ENCODE results near the gene KLK8. TPM values are rescaled to one million over a fixed set of nuclear protein-coding genes. Genes with fewer than 3 reads are reported as not detected.

KLK8 gene
- not detected in 2 replicates for total RNA-seq

DNA sequence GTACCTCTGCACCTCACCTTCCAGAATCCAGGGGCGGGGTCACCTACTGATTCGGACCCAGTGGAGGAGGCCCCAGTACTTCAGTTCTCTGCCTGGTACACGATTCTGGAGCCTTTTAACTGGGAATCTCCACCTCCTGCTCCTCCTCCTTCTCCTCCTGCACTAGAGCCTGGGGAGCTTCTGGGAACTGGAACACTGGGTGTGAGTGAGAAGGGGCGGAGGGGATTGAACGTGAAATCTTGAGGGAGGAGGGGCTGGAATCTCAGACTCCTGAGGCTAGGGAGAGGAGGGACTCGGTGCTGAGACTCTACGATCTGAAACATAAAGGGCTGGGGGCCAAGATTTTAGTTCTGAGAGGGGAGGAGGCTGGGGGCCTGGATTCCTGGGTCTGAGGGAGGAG lies at the start of gene KLK8:
KLK8 (minus strand) TSS at position 90 of the 400 bp plus-strand sequence. CDS start 437 bp downstream, outside the sequence.
- no peak for DNase-seq (ENCODE audit: low read depth in 2 of 2)

GRCh38 chr19:51047031-51047335 lies 45.6 kb upstream of the KLK8 start:
- no peak for DNase-seq (ENCODE audit: low read depth in 2 of 2)

DNA sequence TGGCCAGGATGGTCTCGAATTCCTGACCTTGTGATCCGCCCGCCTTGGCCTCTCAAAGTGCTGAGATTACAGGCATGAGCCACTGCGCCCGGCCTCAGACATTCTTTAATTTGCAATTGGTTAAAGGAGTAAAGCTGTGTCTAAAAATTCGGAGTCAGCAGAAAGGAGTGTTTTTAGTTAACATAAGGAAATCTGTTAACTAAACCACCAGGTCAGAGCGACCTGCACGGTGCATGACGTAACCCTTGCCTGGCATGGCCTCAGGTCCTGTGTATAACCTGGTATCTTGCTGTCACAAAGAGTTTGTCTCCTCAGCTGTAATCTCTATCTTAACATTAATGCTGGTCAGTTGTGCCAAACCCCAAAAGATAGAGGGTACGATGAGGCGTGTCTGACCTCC lies 42.9 kb upstream of the KLK8 start:
- DNase-seq (ENCODE audit: low read depth in 2 of 2): no peak

- no peak for DNase-seq (ENCODE audit: low read depth in 2 of 2)
Measured at GRCh38 chr19:51043497-51043896, 42.1 kb upstream of the KLK8 start.

DNA sequence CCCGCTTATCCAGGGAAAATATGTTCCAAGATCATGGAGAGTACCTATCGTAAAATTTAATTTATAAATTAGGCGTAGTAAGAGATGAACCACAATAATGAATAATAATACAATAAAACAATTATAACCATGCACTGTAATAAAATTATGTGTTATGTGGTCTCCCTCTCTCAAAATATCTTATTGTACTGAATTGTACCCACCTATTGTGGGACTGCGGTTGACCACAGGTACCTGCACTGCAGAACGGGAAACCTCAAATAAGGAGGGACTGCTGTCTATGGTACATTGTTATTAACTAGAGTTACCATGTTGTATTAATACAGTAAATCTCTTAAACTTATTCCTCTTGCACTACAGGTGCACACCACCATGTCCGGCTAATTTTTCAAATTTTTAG lies 38.7 kb upstream of the KLK8 start:
- no peak for DNase-seq (ENCODE audit: low read depth in 2 of 2)

DNA sequence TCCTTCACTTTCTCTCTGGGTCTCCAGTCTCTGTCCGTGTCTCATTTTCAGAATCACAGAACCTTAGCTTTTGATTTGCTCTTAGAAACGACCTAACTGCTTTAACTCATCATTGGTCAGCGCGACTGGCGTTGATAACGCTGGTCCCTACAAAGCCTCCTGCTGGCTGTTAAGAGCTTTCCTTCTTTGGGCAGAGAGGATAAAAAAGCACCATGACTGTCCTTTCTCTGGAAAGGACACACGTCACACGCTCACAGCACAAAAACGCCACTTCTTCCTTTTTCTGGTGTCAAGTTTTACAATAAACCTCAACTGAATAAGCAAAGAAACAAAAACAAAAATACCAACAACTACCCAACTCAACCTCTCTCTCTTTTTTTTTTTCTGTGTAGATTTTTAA lies 35.1 kb upstream of the KLK8 start:
- no peak for DNase-seq (ENCODE audit: low read depth in 2 of 2)

GRCh38 chr19:51034704-51035103 lies 33.3 kb upstream of the KLK8 start, which contains the start of gene KLK12:
TSS of gene KLK12 (minus strand) at chr19:51035002. CDS start at chr19:51034621, 381 bp downstream.
- DNase-seq (ENCODE audit: low read depth in 2 of 2): no peak

GRCh38 chr19:51031880-51032225 lies 30.4 kb upstream of the KLK8 start:
- no peak for DNase-seq (ENCODE audit: low read depth in 2 of 2)

- no peak for DNase-seq (ENCODE audit: low read depth in 2 of 2)
Measured at GRCh38 chr19:51031220-51031879, 29.9 kb upstream of the KLK8 start.

- no peak for DNase-seq (ENCODE audit: low read depth in 2 of 2)
Measured at GRCh38 chr19:51030631-51031030, 29.2 kb upstream of the KLK8 start.

- no peak for DNase-seq (ENCODE audit: low read depth in 2 of 2)
Measured at GRCh38 chr19:51029718-51030117, 28.3 kb upstream of the KLK8 start.

DNA sequence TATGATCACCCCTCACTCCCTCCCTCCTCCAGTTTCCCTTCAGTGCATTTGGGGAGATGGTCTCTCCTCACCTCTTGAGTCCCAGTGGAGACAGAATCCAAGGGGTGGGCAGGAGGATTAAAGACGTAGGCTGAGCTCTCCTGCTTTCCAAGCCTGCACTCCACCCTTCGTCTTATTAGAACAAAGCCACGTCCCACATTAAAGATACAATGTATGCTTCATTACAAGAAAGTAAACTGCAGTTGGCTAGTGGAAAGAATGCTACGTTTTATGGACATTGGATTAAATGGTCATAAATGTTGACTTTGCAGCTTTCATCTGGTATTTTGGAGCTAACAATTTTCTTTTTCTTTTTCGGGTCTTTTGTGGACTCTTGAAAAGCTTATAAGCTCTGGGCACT lies 26.5 kb upstream of the KLK8 start:
- no peak for DNase-seq (ENCODE audit: low read depth in 2 of 2)

DNA sequence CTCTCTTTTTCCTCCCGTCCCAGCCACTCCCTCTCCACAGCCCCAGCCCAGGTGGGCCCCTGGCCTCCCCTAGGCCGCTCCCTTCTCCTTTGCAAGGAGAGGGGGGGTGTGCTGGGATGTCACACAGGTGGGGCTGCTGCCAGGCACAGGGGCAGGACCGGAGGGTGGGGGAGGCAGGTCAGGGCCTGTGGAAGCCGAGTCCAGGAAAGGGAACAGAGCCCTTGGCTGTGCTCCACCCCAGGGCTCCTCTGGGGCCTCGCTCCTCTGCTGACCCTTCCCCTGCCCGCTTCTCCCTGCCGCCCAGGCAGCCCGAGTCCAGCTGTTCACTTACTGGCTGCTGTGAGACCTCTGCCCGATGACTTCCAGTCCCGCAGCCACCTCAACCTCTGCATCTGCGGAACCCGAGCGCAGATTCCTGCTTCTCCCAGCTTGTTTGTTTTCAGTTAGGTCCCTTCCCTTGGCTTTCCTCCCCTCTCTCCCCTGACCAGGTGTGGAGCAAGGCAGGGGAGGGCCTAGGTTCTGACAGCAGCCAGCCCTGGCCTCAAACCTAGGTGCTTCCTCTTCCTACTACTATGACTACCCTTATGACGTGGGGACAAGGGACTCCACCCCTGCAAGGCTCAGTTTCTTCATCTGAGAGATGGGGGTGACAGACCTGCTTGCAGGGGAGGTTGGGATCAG lies 25.9 kb upstream of the KLK8 start:
- no peak for DNase-seq (ENCODE audit: low read depth in 2 of 2)

- no peak for DNase-seq (ENCODE audit: low read depth in 2 of 2)
Measured at GRCh38 chr19:51026554-51026831, 25.1 kb upstream of the KLK8 start, which contains the start of gene KLK11. TSS of gene KLK11 (minus strand) at chr19:51026616. CDS start at chr19:51025631, 985 bp downstream.

DNA sequence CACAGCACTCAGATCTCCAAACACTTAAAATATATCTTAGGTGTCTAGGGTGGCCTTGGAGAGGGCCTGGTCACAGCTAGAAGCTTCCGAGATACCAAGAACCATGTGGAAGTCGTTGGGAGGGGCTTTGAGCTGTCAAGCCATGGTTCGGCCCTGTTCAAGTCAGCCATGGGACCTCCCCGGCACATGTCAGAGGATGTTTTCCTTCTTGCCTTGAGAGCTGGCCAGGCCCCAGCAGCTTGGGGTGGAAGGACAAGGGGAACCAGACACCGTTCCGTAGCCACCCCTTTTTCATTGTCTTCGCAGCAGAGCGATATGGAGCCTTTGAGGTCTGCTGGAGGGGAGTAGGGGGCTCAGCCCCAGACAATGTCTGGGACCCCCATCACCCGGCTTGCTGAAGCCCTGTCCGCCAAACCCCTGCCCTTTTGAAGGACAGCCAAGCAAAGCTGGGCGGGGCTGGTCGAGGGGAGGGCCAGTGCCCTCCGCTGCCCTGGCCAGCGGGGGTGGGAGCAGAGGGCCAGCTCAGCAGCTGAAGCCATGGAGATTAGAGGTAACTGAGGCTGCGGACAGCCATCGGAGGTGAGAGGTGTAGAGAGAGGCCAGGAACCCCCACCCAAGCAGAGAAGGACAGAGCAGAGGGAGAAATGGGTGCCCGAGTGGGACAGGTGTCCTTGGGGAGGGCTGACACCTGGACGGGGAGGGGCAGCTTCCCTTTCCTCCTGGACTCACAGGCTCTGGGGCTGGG lies 24.6 kb upstream of the KLK8 start:
- no peak for DNase-seq (ENCODE audit: low read depth in 2 of 2)

DNA sequence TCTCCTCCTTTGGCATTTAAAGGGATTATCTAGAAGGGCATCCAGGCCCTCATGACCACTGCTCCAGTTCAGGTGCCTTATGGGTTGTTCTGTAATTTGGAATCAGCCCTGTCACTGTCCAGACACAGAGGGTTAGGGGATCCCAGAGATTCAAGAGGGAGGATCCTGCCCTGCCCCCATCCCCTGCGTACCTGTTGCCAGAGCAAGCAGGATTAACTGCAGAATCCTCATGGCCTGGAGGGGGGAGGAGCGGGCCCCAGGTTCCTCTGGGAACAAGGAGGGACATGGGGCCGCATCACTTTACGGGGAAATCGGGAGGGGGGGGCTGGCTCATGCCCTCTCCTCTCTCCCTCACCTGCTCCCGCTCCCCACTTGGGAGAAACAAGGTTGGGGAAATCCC lies 24.0 kb upstream of the KLK8 start:
- DNase-seq (ENCODE audit: low read depth in 2 of 2): no peak

DNA sequence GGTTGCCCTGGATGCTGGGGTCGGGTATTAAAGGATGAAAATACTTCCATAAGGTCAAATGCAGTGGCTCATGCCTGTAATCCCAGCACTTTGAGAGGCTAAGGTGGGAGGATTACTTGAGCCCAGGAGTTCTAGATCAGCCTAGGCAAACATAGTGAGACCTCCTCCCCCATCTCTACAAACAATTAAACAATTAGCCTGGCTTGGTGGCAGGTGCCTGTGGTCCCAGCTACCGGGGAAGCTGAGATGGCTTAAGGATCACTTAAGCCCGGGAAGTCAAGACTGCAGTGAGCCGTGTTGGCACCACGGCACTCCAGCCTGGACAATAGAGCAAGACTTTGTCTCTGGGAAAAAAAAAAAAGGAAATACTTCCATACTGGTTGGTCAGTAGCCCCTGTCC lies 23.5 kb upstream of the KLK8 start:
- DNase-seq (ENCODE audit: low read depth in 2 of 2): no peak

DNA sequence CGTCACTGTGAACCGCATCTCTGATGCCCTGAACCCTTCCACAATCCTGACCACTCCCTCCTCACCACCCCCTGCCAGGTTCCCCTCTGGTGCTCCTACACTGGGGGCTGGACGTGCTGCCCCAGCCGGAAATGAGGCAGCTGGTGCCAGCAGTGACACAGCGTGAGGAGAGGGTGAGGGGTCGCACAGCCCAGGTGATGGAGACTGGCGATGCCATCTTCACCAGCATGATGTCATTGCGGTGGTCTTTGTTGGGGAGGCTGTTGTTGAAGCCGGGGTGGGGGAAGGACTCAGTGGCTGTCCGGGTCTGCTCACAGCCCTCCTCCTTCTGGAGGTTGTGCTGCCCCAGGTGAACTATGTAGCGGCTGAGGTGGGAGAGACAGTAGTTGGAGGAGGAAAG lies 22.5 kb upstream of the KLK8 start:
- no peak for DNase-seq (ENCODE audit: low read depth in 2 of 2)

DNA sequence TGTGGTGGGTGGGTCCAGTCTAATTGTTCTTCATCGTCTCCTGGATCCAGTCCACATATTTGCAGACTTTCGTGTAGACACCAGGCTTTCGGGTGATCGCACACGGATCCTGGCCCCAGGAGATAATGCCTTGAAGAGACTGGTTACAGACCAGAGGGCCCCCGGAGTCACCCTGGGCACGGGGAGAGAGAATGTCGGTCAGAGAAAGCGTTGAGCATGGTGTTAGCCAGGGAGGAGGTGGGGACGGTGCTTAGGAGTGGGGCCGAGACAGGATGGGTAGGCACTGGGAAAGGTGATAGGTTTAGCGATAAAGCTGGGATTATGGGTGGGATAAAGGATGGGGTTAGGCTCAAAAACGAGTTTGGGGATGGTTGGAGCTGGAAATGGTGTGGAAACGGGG lies 21.1 kb upstream of the KLK8 start:
- no peak for DNase-seq (ENCODE audit: low read depth in 2 of 2)

DNA sequence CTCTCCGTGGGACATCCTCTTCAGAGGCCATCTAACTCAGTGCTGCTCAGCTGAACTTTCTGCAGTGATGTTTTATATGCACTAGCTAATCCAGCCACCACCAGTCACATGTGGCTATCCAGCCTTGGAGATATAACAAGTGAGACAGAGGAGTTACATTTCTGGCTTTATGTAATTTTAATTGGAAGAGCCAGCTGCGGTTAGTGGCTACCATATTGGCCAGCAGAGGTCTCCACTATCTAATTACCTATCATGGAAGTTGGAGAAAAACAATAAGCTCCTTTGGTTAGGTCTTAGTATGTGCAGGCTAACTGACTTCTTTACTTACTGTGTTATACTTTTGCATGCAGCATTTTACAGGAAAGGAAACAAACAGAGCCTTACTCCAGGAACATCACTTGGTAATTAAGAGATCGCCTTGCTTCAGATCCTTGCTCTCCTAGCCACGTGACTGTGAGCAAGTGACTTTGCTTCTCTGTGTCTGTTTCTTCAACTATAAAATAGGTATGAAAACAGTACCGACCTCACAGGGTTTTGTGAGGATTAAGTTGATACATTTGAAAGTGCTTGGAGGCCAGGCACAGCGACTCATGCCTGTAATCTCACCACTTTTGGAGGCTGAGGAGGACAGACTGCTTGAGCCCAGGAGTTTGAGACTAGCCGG lies 19.7 kb upstream of the KLK8 start:
- DNase-seq (ENCODE audit: low read depth in 2 of 2): peak; percentile 37 to 55

GRCh38 chr19:51019544-51019925 lies 18.1 kb upstream of the KLK8 start, which contains the start of gene KLK10:
TSS of gene KLK10 (minus strand) at chr19:51019709. CDS start at chr19:51019130, 579 bp downstream.
- DNase-seq (ENCODE audit: low read depth in 2 of 2): no peak

GRCh38 chr19:51018745-51019543 lies 17.5 kb upstream of the KLK8 start:
- DNase-seq (ENCODE audit: low read depth in 2 of 2): no peak
